ENCODE results near the gene CHGA. TPM values are rescaled to one million over a fixed set of nuclear protein-coding genes. Genes with fewer than 3 reads are reported as not detected.

The CHGA gene
- total RNA-seq, 1 donor from 2014 or later, result 5.4 TPM

- no peaks in the 10 kb centered on the region for H3K27me3 ChIP-seq
- no peak for DNase-seq (ENCODE audit: extremely low spot score in 2 of 2)
- H3K4me1 ChIP-seq, result no peaks in the 10 kb centered on the region
- H3K4me3 ChIP-seq, result no peak overlapping the region
- no peak overlapping the region for H3K27ac ChIP-seq
- no peak for TF ChIP-seq POLR2AphosphoS5 (IDR thresholded peaks at IDR 0.05; ENCODE audit: insufficient read depth in 1 of 2, low read depth in 1 of 2)
- no peak for TF ChIP-seq POLR2A (IDR thresholded peaks at IDR 0.05)
- no peak for TF ChIP-seq CTCF (IDR thresholded peaks at IDR 0.05)
- H3K36me3 ChIP-seq, result no peaks in the 10 kb centered on the region
- intact Hi-C loops (cut with DNase I), result no loop called here
- no peaks in the 10 kb centered on the region for H3K9me3 ChIP-seq
Measured at GRCh38 chr14:92914087-92914656, 8.8 kb upstream of the CHGA start.

GRCh38 chr14:92916201-92916600 is 6.7 kb upstream of the CHGA start:
- no peak for DNase-seq (ENCODE audit: extremely low spot score in 2 of 2)
- Histone ChIP-seq H3K4me3 (no peak overlapping the region), H3K27ac (no peak overlapping the region), H3K27me3 (no peaks in the 10 kb centered on the region), H3K36me3 (no peaks in the 10 kb centered on the region), H3K9me3 (no peaks in the 10 kb centered on the region), H3K4me1 (no peaks in the 10 kb centered on the region)
- no peak for TF ChIP-seq POLR2AphosphoS5 (IDR thresholded peaks at IDR 0.05; ENCODE audit: insufficient read depth in 1 of 2, low read depth in 1 of 2)
- no peak for TF ChIP-seq POLR2A (IDR thresholded peaks at IDR 0.05)
- no peak for TF ChIP-seq CTCF (IDR thresholded peaks at IDR 0.05)
- intact Hi-C loops (cut with DNase I), result no loop called here

GRCh38 chr14:92917041-92917940 is 5.7 kb upstream of the CHGA start:
- Histone ChIP-seq H3K4me3 (no peak overlapping the region), H3K27ac (no peak overlapping the region), H3K4me1 (no peaks in the 10 kb centered on the region), H3K9me3 (no peaks in the 10 kb centered on the region), H3K27me3 (no peaks in the 10 kb centered on the region), H3K36me3 (no peaks in the 10 kb centered on the region)
- DNase-seq (ENCODE audit: extremely low spot score in 2 of 2), result no peak
- intact Hi-C loops (cut with DNase I), result no loop called here
- TF ChIP-seq CTCF (IDR thresholded peaks at IDR 0.05) (no peak), POLR2A (IDR thresholded peaks at IDR 0.05) (no peak), POLR2AphosphoS5 (IDR thresholded peaks at IDR 0.05; ENCODE audit: insufficient read depth in 1 of 2, low read depth in 1 of 2) (no peak)

GRCh38 chr14:92917956-92918355 is 5.0 kb upstream of the CHGA start:
- Histone ChIP-seq H3K4me1 (no peaks in the 10 kb centered on the region), H3K4me3 (no peak overlapping the region), H3K27ac (no peak overlapping the region), H3K9me3 (no peaks in the 10 kb centered on the region), H3K27me3 (no peaks in the 10 kb centered on the region), H3K36me3 (no peaks in the 10 kb centered on the region)
- TF ChIP-seq CTCF (IDR thresholded peaks at IDR 0.05), result no peak
- DNase-seq (ENCODE audit: extremely low spot score in 2 of 2), result no peak
- intact Hi-C loops (cut with DNase I), result no loop called here

- no peaks in the 10 kb centered on the region for H3K27me3 ChIP-seq
- H3K9me3 ChIP-seq, result no peaks in the 10 kb centered on the region
- DNase-seq (ENCODE audit: extremely low spot score in 2 of 2), result no peak
- H3K4me1 ChIP-seq, result no peaks in the 10 kb centered on the region
- intact Hi-C loops (cut with DNase I), result no loop called here
- H3K4me3 ChIP-seq, result no peak overlapping the region
- no peaks in the 10 kb centered on the region for H3K36me3 ChIP-seq
- TF ChIP-seq POLR2A (IDR thresholded peaks at IDR 0.05), result no peak
- no peak for TF ChIP-seq CTCF (IDR thresholded peaks at IDR 0.05)
- TF ChIP-seq POLR2AphosphoS5 (IDR thresholded peaks at IDR 0.05; ENCODE audit: insufficient read depth in 1 of 2, low read depth in 1 of 2), result no peak
- H3K27ac ChIP-seq, result no peak overlapping the region
Measured at GRCh38 chr14:92920001-92920400, 2.9 kb upstream of the CHGA start.
